SW480 (cell line): ENCODE measurements around the gene GET3.
A peak's percentile ranks its signal among the peaks of the same experiment; 100 is the strongest.

Experiments used
- DNase-seq: peaks from one replicate; pipeline ENCODE4 v3.0.0-alpha.2; 2016; ENCODE audit warnings: low spot score

Gene GET3

DNA sequence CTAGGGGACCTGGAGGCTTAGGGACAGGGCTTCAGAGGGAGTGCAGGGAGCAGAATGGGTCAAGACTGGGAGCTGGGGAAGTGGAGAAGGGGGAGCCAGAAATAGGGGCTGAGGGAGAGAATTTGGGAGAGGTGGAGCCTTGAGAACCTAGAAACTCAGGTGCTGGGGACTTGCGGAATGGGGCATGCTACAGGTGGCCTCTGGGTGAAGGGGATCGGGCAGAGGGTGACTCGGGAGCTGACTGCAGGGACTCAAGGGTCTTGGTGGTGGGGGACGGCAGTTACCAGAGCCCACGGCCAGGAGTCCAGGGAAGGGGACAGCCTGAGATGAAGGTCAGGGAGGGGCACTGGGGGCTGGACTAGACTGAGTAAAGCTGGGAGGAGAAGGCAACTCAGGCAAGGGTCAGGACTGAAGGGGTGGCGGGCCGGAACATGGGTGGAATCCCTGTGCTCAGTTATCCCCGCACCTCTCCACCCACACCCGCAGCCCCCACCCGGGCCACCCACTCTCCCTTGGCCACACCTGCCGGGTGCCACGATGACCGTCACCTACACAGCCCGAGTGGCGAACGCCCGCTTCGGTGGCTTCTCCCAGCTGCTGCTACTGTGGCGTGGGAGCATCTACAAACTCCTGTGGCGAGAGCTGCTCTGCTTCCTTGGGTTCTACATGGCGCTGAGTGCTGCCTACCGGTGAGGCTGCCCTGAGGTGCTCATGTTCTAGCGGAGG, 14.9 kb downstream of the GET3 start:
- DNase-seq, result no peak

- no peak for DNase-seq
Measured at GRCh38 chr19:12754465-12755196, 17.3 kb downstream of the GET3 start.

DNA sequence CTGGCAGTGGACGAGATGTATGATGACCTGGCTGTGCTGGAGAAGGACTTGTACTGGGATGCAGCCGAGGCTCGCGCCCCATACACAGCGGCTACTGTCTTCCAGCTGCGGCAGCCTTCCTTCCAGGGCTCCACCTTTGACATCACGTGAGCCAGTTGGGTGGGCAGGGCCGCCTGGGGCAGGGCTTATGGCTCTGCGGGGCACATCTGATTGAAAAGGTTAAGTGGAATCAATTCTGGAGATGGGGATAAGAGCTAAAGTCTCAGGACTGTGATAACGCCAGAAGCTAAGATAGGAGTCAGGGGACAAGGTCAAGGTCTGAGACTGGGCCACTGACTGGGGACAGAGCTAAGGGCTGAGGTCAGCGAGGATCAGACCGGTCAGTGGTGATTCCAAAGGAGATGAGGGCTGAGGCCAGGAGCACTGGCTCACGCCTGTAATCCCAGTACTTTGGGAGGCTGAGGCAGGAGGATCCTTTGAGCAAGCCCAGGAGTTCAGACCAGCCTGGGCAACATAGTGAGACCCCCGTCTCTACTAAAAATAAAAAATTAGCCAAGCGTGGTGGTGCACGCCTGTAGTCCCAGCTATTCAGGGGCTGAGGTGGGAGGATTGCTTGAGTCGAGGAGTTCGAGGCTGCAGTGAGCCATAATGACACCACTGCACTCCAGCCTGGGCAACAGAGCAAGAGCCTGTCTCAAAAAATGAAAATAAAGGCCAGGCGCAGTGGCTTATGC, 19.0 kb downstream of the GET3 start:
- DNase-seq, result no peak

- DNase-seq, result peak; percentile 77
Measured at GRCh38 chr19:12757544-12758274, 20.4 kb downstream of the GET3 start.

DNA sequence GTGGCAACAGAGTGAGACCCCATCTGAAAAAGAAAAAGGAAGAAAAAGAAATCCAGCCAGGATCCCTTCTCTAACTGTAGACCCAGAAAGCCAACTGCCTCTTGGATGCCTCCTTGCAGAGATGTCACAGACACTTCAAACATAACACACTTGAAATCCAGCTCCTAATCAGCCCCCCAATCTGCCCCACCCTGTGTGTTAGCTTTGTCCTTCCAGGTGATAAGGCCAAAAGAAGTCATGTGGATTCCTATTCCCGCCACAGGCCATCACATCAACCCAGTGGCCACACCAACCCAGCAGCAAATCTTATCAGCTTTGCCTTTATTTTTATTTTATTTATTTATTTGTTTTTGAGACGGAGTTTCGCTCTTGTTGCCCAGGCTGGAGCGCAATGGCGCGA, 22.4 kb downstream of the GET3 start:
- no peak for DNase-seq

DNA sequence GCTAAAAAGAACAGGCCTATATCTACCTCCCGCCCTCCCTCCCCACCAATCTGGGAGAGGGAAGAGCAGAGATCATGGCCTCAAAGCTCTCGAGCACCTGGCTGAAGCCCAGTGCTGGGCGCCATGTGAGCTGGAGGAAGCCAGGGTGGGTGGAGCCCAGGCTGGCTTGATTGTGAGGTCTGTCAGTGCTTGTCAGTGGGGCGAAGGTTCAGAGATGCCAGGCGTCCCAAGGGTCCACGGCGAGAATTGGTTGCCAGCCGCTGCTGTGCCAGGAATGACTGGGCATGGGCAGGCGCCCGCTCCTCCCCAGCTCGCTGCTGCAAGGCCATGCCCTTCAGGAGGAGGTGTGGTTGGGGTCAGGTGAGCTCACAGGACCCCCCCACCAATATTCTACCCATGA, 25.8 kb downstream of the GET3 start:
- DNase-seq, result no peak

DNA sequence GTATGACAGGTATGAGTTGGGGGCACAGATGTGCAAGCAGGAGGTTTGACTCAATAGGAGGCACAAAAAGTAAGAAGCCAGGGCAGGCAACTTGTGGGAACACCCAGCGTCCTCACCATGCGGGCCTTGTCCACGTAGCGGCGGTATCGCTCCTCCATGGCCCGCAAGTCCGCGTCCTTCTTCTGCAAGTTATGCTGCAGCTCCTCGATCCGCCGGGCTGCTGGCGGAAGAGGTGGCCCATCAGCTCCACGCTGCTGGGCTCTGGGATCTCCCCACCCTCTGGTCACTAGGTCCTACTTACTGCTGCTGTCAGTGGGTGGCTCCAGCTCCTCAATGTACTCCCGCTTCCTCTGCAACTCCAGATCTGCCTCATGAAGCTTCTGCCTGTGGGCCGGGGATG, 27.4 kb downstream of the GET3 start:
- no peak for DNase-seq

- DNase-seq, result peak; percentile 90
Measured at GRCh38 chr19:12766051-12766521, 28.8 kb downstream of the GET3 start.

- DNase-seq, result no peak
Measured at GRCh38 chr19:12767150-12767549, 29.9 kb downstream of the GET3 start.

- DNase-seq, result no peak
Measured at GRCh38 chr19:12767666-12768065, 30.4 kb downstream of the GET3 start.

DNA sequence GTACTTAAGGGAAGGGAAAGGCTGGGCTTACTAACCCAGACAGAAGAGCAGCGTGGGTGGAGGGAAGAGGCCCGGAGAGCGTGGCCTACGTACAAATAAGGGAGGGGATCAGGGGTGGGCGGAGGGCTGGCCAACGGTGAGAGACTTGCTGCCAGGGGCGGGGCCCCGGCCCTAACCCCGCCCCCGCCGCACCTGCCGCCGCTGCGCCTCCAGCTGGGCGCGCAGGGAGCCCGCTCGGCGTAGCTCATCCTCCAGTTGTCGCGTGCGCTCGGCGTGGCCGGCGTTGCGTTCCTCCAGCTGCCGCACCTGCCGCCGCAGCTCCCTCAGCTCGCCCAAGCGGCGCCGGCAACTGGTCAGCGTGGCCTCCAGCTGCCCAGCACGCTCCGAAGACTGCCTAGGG, 32.4 kb downstream of the GET3 start:
- DNase-seq, result no peak

- DNase-seq, result no peak
Measured at GRCh38 chr19:12770922-12771321, 33.6 kb downstream of the GET3 start.

GRCh38 chr19:12772323-12772722, 35.0 kb downstream of the GET3 start:
- no peak for DNase-seq

GRCh38 chr19:12773571-12773970, 36.3 kb downstream of the GET3 start:
- DNase-seq, result no peak

- DNase-seq, result peak; percentile 97
Measured at GRCh38 chr19:12774588-12775555, 37.6 kb downstream of the GET3 start, which contains the start of gene HOOK2. Gene HOOK2 (minus strand): TSS chr19:12775552. CDS start chr19:12775449, 103 bp downstream.

DNA sequence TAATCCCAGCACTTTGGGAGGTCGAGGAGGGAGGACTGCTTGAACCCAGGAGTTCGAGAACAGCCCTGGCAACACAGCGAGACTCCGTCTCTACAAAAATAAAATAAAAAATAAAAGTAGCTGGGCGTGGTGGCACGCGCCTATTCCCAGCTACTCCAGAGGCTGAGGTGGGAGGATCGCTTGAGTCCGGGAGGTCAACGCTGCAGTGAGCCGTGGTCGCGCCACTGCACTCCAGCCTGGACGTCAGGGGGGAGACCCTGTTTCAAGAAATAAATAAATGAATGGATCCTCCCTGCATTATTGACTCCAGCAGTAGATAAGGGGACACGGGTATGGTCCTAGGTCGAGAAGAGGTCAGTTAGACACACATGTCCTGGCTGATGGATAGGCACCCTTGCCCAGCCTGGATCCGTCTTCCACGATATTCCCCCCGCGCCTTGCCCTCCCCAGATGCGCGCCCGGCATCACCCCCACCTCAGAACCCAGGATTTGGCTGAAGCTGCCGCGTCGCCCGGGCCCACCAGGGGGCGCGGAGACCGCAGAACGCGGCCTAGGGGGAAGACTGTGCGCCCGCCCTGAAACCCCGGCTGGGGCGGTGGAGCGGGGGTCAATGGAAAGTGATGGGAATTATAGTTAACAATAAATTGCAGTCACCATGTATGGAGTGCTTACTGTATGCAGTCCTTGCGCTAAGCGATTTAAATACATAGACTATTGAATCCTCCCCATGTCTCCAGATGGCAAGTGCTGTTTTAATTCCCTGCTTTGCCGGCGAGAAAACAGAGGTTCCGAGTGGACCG, 40.1 kb downstream of the GET3 start:
- DNase-seq, result peak; percentile 82

DNA sequence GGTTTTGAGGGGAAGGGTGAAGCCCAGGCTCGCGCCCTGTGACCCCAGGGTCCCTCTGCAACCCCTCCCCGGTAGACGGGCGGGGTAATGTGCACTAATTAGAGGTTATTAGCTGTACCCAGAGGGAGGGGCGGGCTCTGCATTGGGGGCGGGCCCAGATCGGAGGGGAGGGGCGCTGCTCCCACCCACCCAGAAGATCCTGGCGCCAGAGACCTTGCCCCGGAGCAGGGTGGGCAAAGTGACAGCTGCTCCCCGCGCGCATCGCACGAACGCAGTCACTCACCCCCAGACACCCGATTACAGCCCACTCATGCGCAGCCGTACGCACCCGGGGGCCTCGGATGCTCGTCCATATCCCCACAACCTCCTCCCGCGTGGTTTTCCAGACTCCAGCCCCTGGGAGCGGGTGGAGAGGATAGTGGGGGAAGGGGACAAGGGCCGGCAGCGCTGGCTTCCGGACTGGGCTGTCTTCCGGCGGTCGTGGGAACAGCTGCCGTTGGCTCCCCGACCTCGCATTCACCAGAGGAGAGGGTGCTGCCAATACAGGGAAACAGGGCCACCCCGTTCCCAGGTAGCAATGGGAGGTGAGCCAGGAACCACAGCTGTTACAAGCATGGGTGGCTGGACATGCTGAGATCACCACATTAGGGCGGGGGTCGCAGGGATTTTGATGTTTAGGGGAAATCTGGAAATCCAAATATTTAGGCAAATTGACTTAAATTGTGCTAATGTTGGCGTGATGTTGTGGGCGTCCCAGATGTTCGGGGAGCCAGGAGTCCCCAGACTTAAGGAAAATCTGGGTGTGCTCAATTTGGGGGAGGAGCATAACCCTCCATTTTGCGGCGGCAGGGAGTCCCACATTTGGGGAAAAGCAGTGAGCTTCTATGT, 41.0 kb downstream of the GET3 start:
- DNase-seq, result peak; percentile 90

- no peak for DNase-seq
Measured at GRCh38 chr19:12778905-12779161, 41.5 kb downstream of the GET3 start.
